Endothelial cell of umbilical vein (primary cell): Measurements from ENCODE around the gene AZU1. TPM values are rescaled to one million over a fixed set of nuclear protein-coding genes. Genes with fewer than 3 reads are reported as not detected.

Experiments
- BruUV-seq: library from RNA; stranded (reverse); fragments of 400-500 nt; replicated peaks from 2 replicates; lab custom pipeline; 2021; lab: Mats Ljungman, UMichigan
- CTCF ChIA-PET: fragments of 300-600, 350-600 bp; sonication (Branson Sonifier 250); formaldehyde crosslinking; loops from one replicate; lab custom pipeline; 2021; ENCODE audit warnings: antibody characterized with exemption, inconsistent platforms; lab: Charles Lee
- POLR2A ChIA-PET: fragments of 300-600, 350-600 bp; sonication (Branson Sonifier 250); formaldehyde crosslinking; loops from one replicate; lab custom pipeline; 2021; ENCODE audit warnings: antibody characterized with exemption, inconsistent platforms; lab: Charles Lee
- DNase-seq: peaks from one replicate; pipeline ENCODE4 v3.0.0-alpha.2; 2011; ENCODE audit warnings: low read depth, low spot score
- FAIRE-seq: peaks from 2 replicates; lab custom pipeline; 2011; peaks lifted over from hg19 to GRCh38; lab: Jason Lieb, UNC
- H2AFZ ChIP-seq: 2 replicates; pipeline ENCODE4 v1.6.0; 2012; ENCODE audit warnings: low read depth, low read length, control low read depth, inconsistent platforms
- H3K27ac ChIP-seq: 2 replicates; pipeline ENCODE4 v1.5.1; 2011; ENCODE audit warnings: low read depth, mild to moderate bottlenecking, control low read depth, low read length, moderate library complexity; ENCODE audit not compliant: insufficient read depth
- H3K27me3 ChIP-seq, 2 experiments: 2 replicates each; pipeline versions ENCODE4 v1.6.0 to v1.6.1; 2011; ENCODE audit warnings: low read length in 2 of 2, mixed read lengths in 1 of 2; ENCODE audit not compliant: control insufficient read depth in 2 of 2, insufficient read depth in 2 of 2
- H3K36me3 ChIP-seq, 2 experiments: 2 replicates in 1 of 2; 3 replicates in 1 of 2; pipeline ENCODE4 v1.5.1; 2011; ENCODE audit warnings: low read length in 2 of 2, mild to moderate bottlenecking in 1 of 2, moderate library complexity in 1 of 2; ENCODE audit not compliant: control insufficient read depth in 2 of 2, insufficient read depth in 2 of 2; ENCODE audit errors: extremely low read depth in 1 of 2
- H3K4me1 ChIP-seq: 3 replicates; pipeline ENCODE4 v1.5.1; 2011; ENCODE audit warnings: mild to moderate bottlenecking, low read length; ENCODE audit not compliant: control insufficient read depth, insufficient read depth; ENCODE audit errors: extremely low read depth
- H3K4me2 ChIP-seq: 2 replicates; pipeline ENCODE4 v1.6.1; 2011; ENCODE audit warnings: low read length, control low read depth, mixed read lengths; ENCODE audit not compliant: insufficient read depth
- H3K4me3 ChIP-seq, 3 experiments: fragments of 200-600 bp in 1 of 3; sonication (generic), shearing (Covaris generic) in 1 of 3; replicated peaks in 1 of 3; 2 replicates each; pipeline ENCODE4 v1.5.1; 2011 to 2016; ENCODE audit warnings: control low read depth in 3 of 3, low read length in 3 of 3, mild to moderate bottlenecking in 2 of 3, inconsistent platforms in 1 of 3, low read depth in 1 of 3, moderate library complexity in 1 of 3; ENCODE audit not compliant: insufficient read depth in 1 of 3
- H3K79me2 ChIP-seq: 2 replicates; pipeline ENCODE4 v1.6.0; 2012; ENCODE audit warnings: low read length, inconsistent platforms; ENCODE audit not compliant: control insufficient read depth, insufficient read depth
- H3K9ac ChIP-seq: replicated peaks from 2 replicates; pipeline ENCODE3; 2011; ENCODE audit warnings: low read length, control low read depth; ENCODE audit not compliant: insufficient read depth; ENCODE audit errors: extremely low read depth
- H3K9me1 ChIP-seq: replicated peaks from 3 replicates; pipeline ENCODE4 v1.6.0; 2011; ENCODE audit warnings: mild to moderate bottlenecking, low read length; ENCODE audit not compliant: control insufficient read depth, insufficient read depth; ENCODE audit errors: extremely low read depth
- H3K9me3 ChIP-seq: replicated peaks from 2 replicates; pipeline ENCODE4 v1.5.1; 2012; ENCODE audit warnings: low read length, inconsistent platforms; ENCODE audit not compliant: control insufficient read depth, insufficient read depth
- H4K20me1 ChIP-seq: replicated peaks from 2 replicates; pipeline ENCODE3; 2011; ENCODE audit warnings: mild to moderate bottlenecking, low read length; ENCODE audit not compliant: control insufficient read depth, insufficient read depth; ENCODE audit errors: extremely low read depth
- EZH2 ChIP-seq: IDR thresholded peaks from 2 replicates; pipeline ENCODE4 v1.6.1; 2012; ENCODE audit warnings: borderline replicate concordance, low read depth, mild to moderate bottlenecking, moderate library complexity, low read length, inconsistent platforms; ENCODE audit not compliant: severe bottlenecking
- FOS ChIP-seq: IDR thresholded peaks from 2 replicates; pipeline ENCODE4 v1.6.1; 2011; ENCODE audit warnings: mild to moderate bottlenecking, low read length, moderate library complexity, borderline replicate concordance; ENCODE audit not compliant: insufficient read depth
- JUN ChIP-seq: IDR thresholded peaks from 2 replicates; pipeline ENCODE4 v1.6.1; 2011; ENCODE audit warnings: borderline replicate concordance, low read depth; ENCODE audit not compliant: insufficient read length, insufficient read depth
- MYC ChIP-seq: IDR thresholded peaks from one replicate; pipeline ENCODE4 v1.6.1; 2011; ENCODE audit warnings: mild to moderate bottlenecking, low read depth, low read length
- POLR2A ChIP-seq: IDR thresholded peaks from 2 replicates; pipeline ENCODE4 v1.6.1; 2012; ENCODE audit warnings: low read depth, mild to moderate bottlenecking, control low read depth, low read length
- POLR2AphosphoS5 ChIP-seq: IDR thresholded peaks from 2 replicates; pipeline ENCODE4 v1.6.1; 2012; ENCODE audit warnings: low read depth, mild to moderate bottlenecking, control low read depth, low read length, moderate library complexity; ENCODE audit not compliant: insufficient read depth
- dilution Hi-C: fragments of 300-500 bp; cut with MboI; formaldehyde crosslinking; loops from one replicate; pipeline ENCODE4 v1.15.0; 2019; ENCODE audit warnings: low sequenced_read_pairs; ENCODE audit not compliant: extremely low pct_ligation_motif_present
- intact Hi-C: fragments of 100-400 bp; cut with micrococcal nuclease; formaldehyde crosslinking; loops from one replicate; pipeline ENCODE4 v1.10.0; 2022
- polyA plus RNA-seq, 4 experiments: library from polyadenylated mRNA; depleted of rRNA in 3 of 4; stranded (reverse) in 3 of 4; unstranded in 1 of 4; fragments of >200 nt; gene quantifications; 2 replicates each; pipeline versions ENCODE4 v1.2.1 to v1.2.3, GENCODE V29; 2011 to 2012; ENCODE audit warnings: missing spikeins in 1 of 4
- total RNA-seq: library from RNA; stranded (reverse); gene quantifications from 2 replicates; pipeline ENCODE4 v1.2.3, GENCODE V29; 2021
- TF ChIP-seq, protein P1 (sequence below): IDR thresholded peaks from 2 replicates; pipeline ENCODE4 v1.6.1; 2011; ENCODE audit not compliant: insufficient read depth, insufficient read length
- TF ChIP-seq, protein P2 (sequence below), 2 donors: IDR thresholded peaks; 1 replicate in 1 of 2; 2 replicates in 1 of 2; pipeline ENCODE4 v1.5.1; 2011; ENCODE audit warnings: low read length in 2 of 2, mild to moderate bottlenecking in 2 of 2, moderate library complexity in 2 of 2, control low read depth in 1 of 2, inconsistent platforms in 1 of 2, low read depth in 1 of 2; ENCODE audit not compliant: insufficient read depth in 1 of 2; ENCODE audit errors: extremely low read depth in 1 of 2

The AZU1 gene
- total and polyA plus RNA-seq, 2 donors (not counting 3 experiments of a cell fraction or from before 2014, with no cell fraction given) = 0.12 TPM; not detected in 1

DNA sequence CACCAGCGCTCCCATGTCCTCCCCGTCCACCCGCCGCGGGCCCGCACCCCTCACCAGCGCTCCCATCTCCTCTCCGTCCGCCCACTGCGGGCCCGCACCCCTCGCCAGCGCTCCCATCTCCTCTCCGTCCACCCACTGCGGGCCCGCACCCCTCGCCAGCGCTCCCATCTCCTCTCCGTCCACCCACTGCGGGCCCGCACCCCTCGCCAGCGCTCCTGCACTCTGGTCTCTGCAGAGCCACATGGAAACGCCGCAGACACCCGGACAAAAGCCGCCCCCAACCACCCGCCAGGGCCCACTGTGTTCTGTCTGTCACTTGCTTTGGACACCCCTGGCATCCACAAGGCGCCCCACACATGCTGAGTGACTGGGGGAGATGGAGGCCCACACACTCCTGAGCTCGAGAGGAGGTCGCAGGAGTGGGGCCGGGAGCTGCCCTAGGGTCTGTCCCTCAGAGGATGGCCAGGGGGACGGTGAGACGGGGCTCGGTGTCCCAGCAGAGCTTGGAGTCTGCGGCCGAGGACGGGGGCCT is 39.2 kb downstream of the AZU1 start:
- ChIA-PET CTCF (no interaction called here), POLR2A (no interaction called here)
- H3K27ac ChIP-seq = no peak overlapping the region
- H3K9ac ChIP-seq = no peak overlapping the region
- intact Hi-C loops (no loop called here), dilution Hi-C loops (no loop called here)
- H3K9me3 ChIP-seq = no peaks in the 10 kb centered on the region
- no peaks in the 10 kb centered on the region for H4K20me1 ChIP-seq
- TF ChIP-seq EZH2 = no peak
- no peak for TF ChIP-seq POLR2AphosphoS5
- no peak for TF ChIP-seq FOS
- TF ChIP-seq MYC = no peak
- TF ChIP-seq, protein P1, sequence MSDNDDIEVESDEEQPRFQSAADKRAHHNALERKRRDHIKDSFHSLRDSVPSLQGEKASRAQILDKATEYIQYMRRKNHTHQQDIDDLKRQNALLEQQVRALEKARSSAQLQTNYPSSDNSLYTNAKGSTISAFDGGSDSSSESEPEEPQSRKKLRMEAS = no peak
- TF ChIP-seq, protein P2, sequence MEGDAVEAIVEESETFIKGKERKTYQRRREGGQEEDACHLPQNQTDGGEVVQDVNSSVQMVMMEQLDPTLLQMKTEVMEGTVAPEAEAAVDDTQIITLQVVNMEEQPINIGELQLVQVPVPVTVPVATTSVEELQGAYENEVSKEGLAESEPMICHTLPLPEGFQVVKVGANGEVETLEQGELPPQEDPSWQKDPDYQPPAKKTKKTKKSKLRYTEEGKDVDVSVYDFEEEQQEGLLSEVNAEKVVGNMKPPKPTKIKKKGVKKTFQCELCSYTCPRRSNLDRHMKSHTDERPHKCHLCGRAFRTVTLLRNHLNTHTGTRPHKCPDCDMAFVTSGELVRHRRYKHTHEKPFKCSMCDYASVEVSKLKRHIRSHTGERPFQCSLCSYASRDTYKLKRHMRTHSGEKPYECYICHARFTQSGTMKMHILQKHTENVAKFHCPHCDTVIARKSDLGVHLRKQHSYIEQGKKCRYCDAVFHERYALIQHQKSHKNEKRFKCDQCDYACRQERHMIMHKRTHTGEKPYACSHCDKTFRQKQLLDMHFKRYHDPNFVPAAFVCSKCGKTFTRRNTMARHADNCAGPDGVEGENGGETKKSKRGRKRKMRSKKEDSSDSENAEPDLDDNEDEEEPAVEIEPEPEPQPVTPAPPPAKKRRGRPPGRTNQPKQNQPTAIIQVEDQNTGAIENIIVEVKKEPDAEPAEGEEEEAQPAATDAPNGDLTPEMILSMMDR (IDR thresholded peaks at IDR 0.05; ENCODE audit: extremely low read depth in 1 of 2, insufficient read depth in 1 of 2, low read depth in 1 of 2, low read length in 2 of 2) = no peak
- TF ChIP-seq JUN = no peak
- TF ChIP-seq POLR2A = no peak
- no peak overlapping the region for H3K4me3 ChIP-seq
- no peaks in the 10 kb centered on the region for H3K9me1 ChIP-seq
- peaks cover 0 to 11% of the 10 kb centered on the region in 2 experiments for H3K36me3 ChIP-seq
- H3K4me1 ChIP-seq = peaks cover 9% of the 10 kb centered on the region
- H2AFZ ChIP-seq = no peak overlapping the region
- no peaks in the 10 kb centered on the region for H3K79me2 ChIP-seq
- FAIRE-seq (no peak), DNase-seq (no peak)
- BruUV-seq = no TSS peak
- no peak overlapping the region for H3K4me2 ChIP-seq
- no peaks in the 10 kb centered on the region for H3K27me3 ChIP-seq
